ENCODE data around the gene BTNL9.

- TF ChIP-seq SRF (IDR thresholded peaks at IDR 0.05; ENCODE audit: low read depth, low read length) (no peak), CTCF (IDR thresholded peaks at IDR 0.05; ENCODE audit: control extremely low read depth in 1 of 3, insufficient read depth in 1 of 3, low read depth in 1 of 3, low read length in 3 of 3) (no peak), BACH1 (IDR thresholded peaks at IDR 0.05; ENCODE audit: low read length) (no peak), MAX (IDR thresholded peaks at IDR 0.05) (no peak), RXRA (IDR thresholded peaks at IDR 0.05; ENCODE audit: insufficient read depth, low read depth, low read length) (no peak), RFX5 (IDR thresholded peaks at IDR 0.05; ENCODE audit: borderline replicate concordance, low read depth, low read length) (no peak), EZH2 (IDR thresholded peaks at IDR 0.05; ENCODE audit: low read depth, low read length, severe bottlenecking) (no peak), YY1 (IDR thresholded peaks at IDR 0.05; ENCODE audit: low read depth, low read length) (no peak), POLR2A (IDR thresholded peaks at IDR 0.05; ENCODE audit: control extremely low read depth in 1 of 2, low read depth in 2 of 2, low read length in 2 of 2) (no peak), ATF2 (IDR thresholded peaks at IDR 0.05; ENCODE audit: low read length) (no peak), POLR2AphosphoS5 (IDR thresholded peaks at IDR 0.05; ENCODE audit: low read depth, low read length) (no peak)
Observed at GRCh38 chr5:181039471-181039870, 595 bp upstream of the BTNL9 start.
